Lower lobe of right lung (tissue), 2 donors: ENCODE results near the gene MACROD2. TPM values are rescaled to one million over a fixed set of nuclear protein-coding genes. Genes with fewer than 3 reads are reported as not detected.

Experiments
- ATAC-seq, 2 donors: fragments of 200-7000 bp; cut with Tn5 transposase; one replicate each; pipeline ENCODE4 v1.9.1; 2020 to 2022; ENCODE audit warnings: mild to moderate bottlenecking in 2 of 2, moderate library complexity in 2 of 2
- DNase-seq: peaks from one replicate; pipeline ENCODE4 v3.0.0-alpha.2; 2020
- H3K27ac ChIP-seq: fragments of 200-600 bp; one replicate; pipeline ENCODE4 v1.8.0; 2022
- H3K27me3 ChIP-seq: fragments of 200-600 bp; one replicate; pipeline ENCODE4 v1.8.0; 2022; ENCODE audit warnings: low read depth
- H3K36me3 ChIP-seq: fragments of 200-600 bp; one replicate; pipeline ENCODE4 v1.8.0; 2022; ENCODE audit warnings: mild to moderate bottlenecking
- H3K4me1 ChIP-seq: fragments of 200-600 bp; one replicate; pipeline ENCODE4 v1.8.0; 2022
- H3K4me3 ChIP-seq: fragments of 200-600 bp; one replicate; pipeline ENCODE4 v1.8.0; 2022; ENCODE audit warnings: mild to moderate bottlenecking
- H3K9me3 ChIP-seq: fragments of 200-600 bp; one replicate; pipeline ENCODE4 v1.8.0; 2022
- CTCF ChIP-seq: fragments of 200-600 bp; IDR thresholded peaks from one replicate; pipeline ENCODE4 v1.8.0; 2022; ENCODE audit warnings: antibody characterized with exemption, mild to moderate bottlenecking
- intact Hi-C: fragments of 100-400 bp; cut with DNase I; formaldehyde crosslinking; loops from one replicate; pipeline ENCODE4 v1.11.0; 2022
- total RNA-seq: library from RNA; stranded (reverse); fragmentation: NEBNext Ultra II Directional; extraction: Animal tissue kit (Norgen Biotek cat#: 25700); gene quantifications from one replicate; pipeline ENCODE4 v1.2.1, GENCODE V29; 2021
- donor health status: DM: no; HTN: yes; CAD: no; lungs with severe emphysema.

The MACROD2 gene
- total RNA-seq, 1 donor from 2014 or later = 73.0 TPM

GRCh38 chr20:15865553-15865952 is 1870.2 kb downstream of the MACROD2 start:
- TF ChIP-seq CTCF = no peak
- Histone ChIP-seq H3K4me1 (no peaks in the 10 kb centered on the region), H3K4me3 (no peak overlapping the region), H3K36me3 (no peaks in the 10 kb centered on the region), H3K9me3 (no peaks in the 10 kb centered on the region), H3K27me3 (no peaks in the 10 kb centered on the region), H3K27ac (no peak overlapping the region)
- intact Hi-C loops = no loop called here
- no peak for DNase-seq
- ATAC-seq = no peak

GRCh38 chr20:15866916-15867730 is 1871.8 kb downstream of the MACROD2 start:
- ATAC-seq (no peak), DNase-seq (no peak)
- intact Hi-C loops = no loop called here
- no peaks in the 10 kb centered on the region for H3K27me3 ChIP-seq
- H3K4me3 ChIP-seq = no peak overlapping the region
- H3K36me3 ChIP-seq = no peaks in the 10 kb centered on the region
- no peaks in the 10 kb centered on the region for H3K4me1 ChIP-seq
- H3K27ac ChIP-seq = no peak overlapping the region
- TF ChIP-seq CTCF = no peak
- no peaks in the 10 kb centered on the region for H3K9me3 ChIP-seq

- H3K27ac ChIP-seq = no peak overlapping the region
- H3K36me3 ChIP-seq = no peaks in the 10 kb centered on the region
- no peaks in the 10 kb centered on the region for H3K4me1 ChIP-seq
- intact Hi-C loops = no loop called here
- ATAC-seq = no peak
- H3K4me3 ChIP-seq = no peak overlapping the region
- no peaks in the 10 kb centered on the region for H3K9me3 ChIP-seq
- no peak for TF ChIP-seq CTCF
- DNase-seq = no peak
- no peaks in the 10 kb centered on the region for H3K27me3 ChIP-seq
Measured at GRCh38 chr20:15867899-15868298, 1872.6 kb downstream of the MACROD2 start.

GRCh38 chr20:15875446-15875845 is 1880.1 kb downstream of the MACROD2 start:
- Histone ChIP-seq H3K4me1 (no peaks in the 10 kb centered on the region), H3K36me3 (no peaks in the 10 kb centered on the region), H3K9me3 (no peaks in the 10 kb centered on the region), H3K4me3 (no peak overlapping the region), H3K27me3 (no peaks in the 10 kb centered on the region), H3K27ac (no peak overlapping the region)
- TF ChIP-seq CTCF = no peak
- intact Hi-C loops = no loop called here
- ATAC-seq = no peak
- no peak for DNase-seq

- no peak for TF ChIP-seq CTCF
- intact Hi-C loops = no loop called here
- Histone ChIP-seq H3K4me3 (no peak overlapping the region), H3K9me3 (peaks cover 3% of the 10 kb centered on the region), H3K36me3 (no peaks in the 10 kb centered on the region), H3K27ac (no peak overlapping the region), H3K27me3 (no peaks in the 10 kb centered on the region), H3K4me1 (no peaks in the 10 kb centered on the region)
- no peak for ATAC-seq
- no peak for DNase-seq
Measured at GRCh38 chr20:15882553-15882952, 1887.2 kb downstream of the MACROD2 start.
